ENCODE measurements around the gene GIMAP2. TPM values are rescaled to one million over a fixed set of nuclear protein-coding genes. Genes with fewer than 3 reads are reported as not detected.
"Not testable (repeated sequence)": the region's sequence is repeated elsewhere in the genome, so short reads cannot be mapped to it uniquely, and the experiment has no call there.

GIMAP2 gene
- total and polyA plus RNA-seq, 2 of the 4 experiments (the other 2 are of a cell fraction) = under 0.01 TPM; not detected in 1

DNA sequence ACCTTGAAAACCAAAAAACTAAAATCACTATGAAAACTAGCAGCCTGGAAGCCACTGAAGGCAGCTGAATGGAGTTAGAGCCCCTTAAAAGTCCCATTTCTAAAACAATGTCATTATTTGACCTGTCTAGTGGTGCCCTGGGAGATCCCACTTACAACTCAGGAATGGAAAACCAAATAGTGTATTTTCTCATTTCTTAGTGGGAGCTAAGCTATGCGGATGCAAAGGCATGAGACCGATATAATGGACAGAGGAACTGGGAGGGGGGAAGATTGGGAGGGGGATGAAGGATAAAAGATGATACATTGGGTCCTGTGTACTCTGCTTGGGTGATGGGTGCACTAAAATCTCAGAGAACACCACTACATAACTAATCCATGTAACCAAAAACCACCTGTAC, 9.8 kb upstream of the GIMAP2 start:
- no TSS peak for BruUV-seq (replicated peaks)
- no peak overlapping the region for H2BK5ac ChIP-seq (ENCODE audit: low read depth, low read length, poor library complexity, severe bottlenecking)
- no peak for TF ChIP-seq RFX5 (IDR thresholded peaks at IDR 0.05; ENCODE audit: low read depth, low read length)
- H3K23ac ChIP-seq (ENCODE audit: low read depth, low read length) = no peak overlapping the region
- H4K5ac ChIP-seq (ENCODE audit: low read depth, low read length) = no peak overlapping the region
- dilution Hi-C loops (cut with HindIII; ENCODE audit: low sequenced_read_pairs, unreplicated experiment) (no loop called here), in situ Hi-C loops (cut with MboI; ENCODE audit: low sequenced_read_pairs) (no loop called here), intact Hi-C loops (cut with micrococcal nuclease) (no loop called here)
- ChIA-PET POLR2A (ENCODE audit: unreplicated experiment) (no interaction called here), CTCF (no interaction called here)
- no peaks in the 10 kb centered on the region for H3K36me3 ChIP-seq (ENCODE audit: control insufficient read depth, insufficient read depth, low read length)
- no peak overlapping the region for H4K8ac ChIP-seq (ENCODE audit: low read depth in 2 of 2, low read length in 2 of 2)
- no peak for ATAC-seq (ENCODE audit: low read depth)
- no peak for DNase-seq
- no peaks in the 10 kb centered on the region for H3K4me1 ChIP-seq (ENCODE audit: control insufficient read depth, insufficient read depth, low read length)
- no peaks in the 10 kb centered on the region for H3K9me1 ChIP-seq (ENCODE audit: insufficient read depth, low read length)
- no peak overlapping the region for H2BK20ac ChIP-seq (ENCODE audit: low read depth, low read length)
- H2AK5ac ChIP-seq (ENCODE audit: low read depth, low read length) = no peak overlapping the region
- no peak overlapping the region for H3K4ac ChIP-seq (ENCODE audit: low read depth, low read length)
- 0 out of 2 replicates have a peak, but pooled peaks cover under 1% of the 10 kb centered on the region for H3K9me3 ChIP-seq (ENCODE audit: control insufficient read depth, insufficient read depth, low read length)
- no CpG with 5 or more reads among the region's 2 CpGs for WGBS, 2 experiments (ENCODE audit: extremely low coverage in 2 of 2, insufficient read length in 1 of 2)
- H3K4me2 ChIP-seq (ENCODE audit: low read depth, low read length) = no peak overlapping the region
- no peak overlapping the region for H2BK120ac ChIP-seq (ENCODE audit: low read depth, low read length)
- H3K4me3 ChIP-seq (ENCODE audit: insufficient read depth, low read depth, low read length) = no peak overlapping the region
- no peak overlapping the region for H2BK15ac ChIP-seq (ENCODE audit: low read depth, low read length)
- H3K79me1 ChIP-seq (ENCODE audit: low read depth in 1 of 2, low read length in 2 of 2) = no peaks in the 10 kb centered on the region
- H3K18ac ChIP-seq (ENCODE audit: low read depth, low read length) = no peak overlapping the region
- H2AK9ac ChIP-seq (replicated peaks; ENCODE audit: low read depth, low read length, poor library complexity) = no peak overlapping the region
- H3K56ac ChIP-seq (ENCODE audit: extremely low read depth, insufficient read depth, low read length) = no peak overlapping the region
- H2AFZ ChIP-seq (replicated peaks; ENCODE audit: low read length, poor library complexity) = no peak overlapping the region
- H3K27ac ChIP-seq (ENCODE audit: insufficient read depth, low read length) = no peak overlapping the region
- H3K14ac ChIP-seq (replicated peaks; ENCODE audit: low read depth, low read length) = no peak overlapping the region
- no peak overlapping the region for H3K9ac ChIP-seq (ENCODE audit: low read depth, low read length)
- H4K20me1 ChIP-seq (ENCODE audit: insufficient read depth, low read length) = no peaks in the 10 kb centered on the region
- no peak overlapping the region for H4K91ac ChIP-seq (ENCODE audit: insufficient read depth, low read depth, low read length)
- no peaks in the 10 kb centered on the region for H3K27me3 ChIP-seq (ENCODE audit: control insufficient read depth, insufficient read depth, low read length)

DNA sequence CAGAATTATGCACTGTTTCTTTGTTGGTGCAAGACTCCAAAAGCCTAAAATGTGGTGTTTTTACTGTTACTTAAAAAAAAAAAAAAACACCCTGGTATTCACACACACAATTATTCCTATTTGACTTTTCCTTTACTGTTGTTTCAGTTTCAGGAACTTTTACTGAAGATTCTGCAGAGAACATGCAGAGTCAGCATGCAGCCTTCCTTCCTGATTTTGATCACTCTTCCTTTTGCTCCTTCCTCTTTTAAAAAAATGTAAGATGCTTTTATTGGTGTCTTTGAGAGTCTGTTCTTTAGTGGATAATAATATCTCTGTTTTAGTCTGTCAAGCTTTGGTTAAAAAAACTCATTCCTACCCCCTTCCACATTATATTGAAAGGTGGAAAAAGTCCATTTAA, 9.2 kb upstream of the GIMAP2 start:
- H4K20me1 ChIP-seq (ENCODE audit: insufficient read depth, low read length); H2AK5ac ChIP-seq (ENCODE audit: low read depth, low read length); H3K36me3 ChIP-seq (ENCODE audit: control insufficient read depth, insufficient read depth, low read length); H3K27me3 ChIP-seq (ENCODE audit: control insufficient read depth, insufficient read depth, low read length); H2BK120ac ChIP-seq (ENCODE audit: low read depth, low read length); H3K4me3 ChIP-seq (ENCODE audit: insufficient read depth, low read depth, low read length); H2AFZ ChIP-seq (replicated peaks; ENCODE audit: low read length, poor library complexity); H3K4ac ChIP-seq (ENCODE audit: low read depth, low read length); CTCF ChIA-PET; intact Hi-C loops (cut with micrococcal nuclease); H2BK5ac ChIP-seq (ENCODE audit: low read depth, low read length, poor library complexity, severe bottlenecking); H3K4me1 ChIP-seq (ENCODE audit: control insufficient read depth, insufficient read depth, low read length); H4K91ac ChIP-seq (ENCODE audit: insufficient read depth, low read depth, low read length); ATAC-seq (ENCODE audit: low read depth); dilution Hi-C loops (cut with HindIII; ENCODE audit: low sequenced_read_pairs, unreplicated experiment); H3K79me1 ChIP-seq (ENCODE audit: low read depth in 1 of 2, low read length in 2 of 2); H2BK20ac ChIP-seq (ENCODE audit: low read depth, low read length); H3K23ac ChIP-seq (ENCODE audit: low read depth, low read length); BruUV-seq (replicated peaks); H3K4me2 ChIP-seq (ENCODE audit: low read depth, low read length); H3K27ac ChIP-seq (ENCODE audit: insufficient read depth, low read length); H3K9ac ChIP-seq (ENCODE audit: low read depth, low read length); H3K18ac ChIP-seq (ENCODE audit: low read depth, low read length); H4K5ac ChIP-seq (ENCODE audit: low read depth, low read length); POLR2A ChIA-PET (ENCODE audit: unreplicated experiment); H3K9me3 ChIP-seq (ENCODE audit: control insufficient read depth, insufficient read depth, low read length); H3K9me1 ChIP-seq (ENCODE audit: insufficient read depth, low read length); H4K8ac ChIP-seq (ENCODE audit: low read depth in 2 of 2, low read length in 2 of 2); DNase-seq; H2AK9ac ChIP-seq (replicated peaks; ENCODE audit: low read depth, low read length, poor library complexity); H3K14ac ChIP-seq (replicated peaks; ENCODE audit: low read depth, low read length); H2BK15ac ChIP-seq (ENCODE audit: low read depth, low read length); in situ Hi-C loops (cut with MboI; ENCODE audit: low sequenced_read_pairs); H3K56ac ChIP-seq (ENCODE audit: extremely low read depth, insufficient read depth, low read length): not testable (repeated sequence)
